UCSD-AML1 (cell line): ENCODE data around the gene B4GALNT4.
"Not testable (repeated sequence)": the region's sequence is repeated elsewhere in the genome, so short reads cannot be mapped to it uniquely, and the experiment has no call there.

Experiments
- DNase-seq: peaks from one replicate; lab custom pipeline; 2025; ENCODE audit not compliant: unreplicated experiment; lab: John Stamatoyannopoulos, UW

The B4GALNT4 gene

DNA sequence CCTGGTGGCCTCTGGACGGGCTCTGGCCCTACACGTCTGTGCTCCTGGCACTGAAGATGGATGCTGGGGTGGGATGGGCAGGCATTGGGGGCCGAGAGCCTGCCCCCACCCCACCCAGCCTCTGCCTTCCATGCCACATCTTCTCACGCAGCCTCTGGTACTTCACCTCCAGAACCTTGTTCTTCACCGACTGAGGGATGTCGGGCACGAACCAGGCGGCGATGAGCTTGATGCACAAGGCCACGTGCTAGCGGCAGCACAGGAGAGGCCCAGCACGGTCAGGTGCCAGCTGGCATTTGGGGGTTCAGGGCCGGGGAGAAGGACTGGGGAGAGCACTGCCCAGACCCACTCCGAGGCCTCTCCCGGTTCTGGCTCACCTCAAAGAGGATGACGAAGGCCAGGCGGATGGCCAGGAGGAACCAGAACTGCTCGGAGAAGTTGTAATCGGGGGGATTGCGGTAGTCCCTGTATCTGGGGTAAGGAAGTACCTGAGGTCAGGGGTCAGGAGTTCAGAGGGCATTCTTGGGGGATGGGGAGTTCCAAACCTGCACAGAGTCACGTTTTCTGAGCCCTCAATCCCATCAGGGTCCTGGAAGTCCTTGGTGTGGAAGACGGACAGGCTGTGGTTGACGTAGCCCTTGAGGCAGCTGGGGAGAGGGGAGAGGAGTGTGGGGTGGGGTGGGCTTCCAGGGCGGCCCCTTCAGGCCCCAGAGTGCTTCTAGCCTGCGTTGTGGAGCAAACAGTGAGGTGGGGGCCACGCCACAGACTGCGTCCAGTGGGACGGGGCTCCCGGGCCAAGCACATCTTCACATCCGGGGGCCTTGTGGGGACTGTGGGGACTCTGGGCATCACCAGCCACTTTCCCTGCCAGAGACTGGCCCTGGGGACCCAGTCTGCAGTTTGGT lies 49.3 kb downstream of the B4GALNT4 start:
- no peak for DNase-seq

DNA sequence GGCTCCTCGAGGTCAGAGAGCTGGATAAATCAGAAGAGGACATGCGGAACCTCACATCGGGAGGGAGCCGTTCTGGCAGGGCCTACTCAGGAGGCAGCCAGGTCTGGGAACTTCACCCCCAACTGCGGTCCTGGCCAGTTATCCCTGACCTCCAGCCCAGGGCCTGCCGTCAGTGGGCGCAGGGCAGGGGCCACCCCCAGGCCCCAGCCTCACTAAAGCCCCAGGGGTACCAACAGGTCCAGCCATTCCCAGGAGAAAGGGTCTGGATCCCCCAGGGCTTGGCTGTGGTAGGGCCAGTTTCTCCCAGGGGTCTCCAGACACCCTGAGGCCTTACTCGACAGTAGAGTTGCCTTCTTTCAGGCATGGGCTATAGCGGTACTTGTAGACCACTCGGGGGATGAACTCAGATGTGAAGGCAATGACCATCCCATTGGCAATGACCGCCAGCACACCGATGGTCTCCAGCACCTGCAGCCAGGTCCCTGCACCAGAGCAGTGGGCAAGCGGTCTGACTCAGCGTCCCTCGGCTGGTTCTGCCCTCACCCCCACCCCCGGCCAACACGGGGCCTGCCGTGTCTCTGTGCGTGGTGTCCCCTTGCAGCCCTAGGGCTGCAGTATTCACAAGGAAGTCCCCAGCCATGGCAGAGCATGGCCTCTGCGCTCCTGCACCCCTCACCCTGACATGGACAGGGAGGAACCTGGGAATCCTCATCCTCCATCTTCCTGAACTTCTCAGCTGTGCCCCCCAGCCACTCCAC lies 50.1 kb downstream of the B4GALNT4 start:
- no peak for DNase-seq

- no peak for DNase-seq
Observed at GRCh38 chr11:420054-420910, 51.0 kb downstream of the B4GALNT4 start.

DNA sequence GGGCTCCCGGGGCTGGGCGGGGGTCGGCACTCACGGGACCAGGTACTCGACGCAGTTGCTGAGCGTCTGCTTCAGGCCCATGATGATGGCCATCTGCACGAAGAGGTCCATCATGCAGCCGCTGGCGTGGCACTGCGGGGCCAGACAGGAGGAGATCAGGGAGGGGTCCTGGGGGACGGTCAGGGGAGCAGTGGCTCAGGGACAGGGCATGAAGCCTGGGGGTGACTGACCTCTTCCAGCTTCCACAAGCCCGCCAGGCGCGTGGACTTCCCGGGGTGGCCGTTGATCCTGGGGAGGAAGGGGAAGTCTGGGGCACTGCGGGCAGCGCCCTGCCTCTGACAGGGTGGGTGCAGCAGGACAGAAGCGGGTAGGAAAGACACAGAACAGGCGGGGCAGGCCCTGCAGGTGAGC lies 51.6 kb downstream of the B4GALNT4 start:
- no peak for DNase-seq

DNA sequence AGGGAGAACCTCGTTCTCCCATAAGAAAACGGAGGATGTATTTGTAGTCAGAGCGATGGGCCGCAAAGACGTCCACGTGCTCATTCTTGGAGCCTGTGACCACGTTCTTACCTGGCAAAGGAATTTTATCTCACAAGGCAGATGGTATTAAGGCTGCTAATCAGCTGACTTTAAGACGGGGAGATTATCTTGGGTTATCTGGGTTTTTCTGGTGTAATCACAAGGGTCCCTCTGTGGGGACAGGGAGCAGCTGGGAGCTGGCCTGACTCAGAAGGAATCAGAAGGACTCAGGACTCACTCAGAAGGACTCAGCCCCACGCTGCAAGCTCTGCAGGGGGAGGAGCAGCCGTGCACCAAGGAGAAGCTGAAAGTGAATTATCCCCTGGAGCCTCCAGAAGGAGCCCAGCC lies 53.0 kb downstream of the B4GALNT4 start:
- no peak for DNase-seq

- DNase-seq: no peak
Observed at GRCh38 chr11:424232-424631, 54.9 kb downstream of the B4GALNT4 start.

GRCh38 chr11:424766-425165 lies 55.5 kb downstream of the B4GALNT4 start:
- not testable (repeated sequence) for DNase-seq

- DNase-seq: no peak
Observed at GRCh38 chr11:425301-425700, 56.0 kb downstream of the B4GALNT4 start.

DNA sequence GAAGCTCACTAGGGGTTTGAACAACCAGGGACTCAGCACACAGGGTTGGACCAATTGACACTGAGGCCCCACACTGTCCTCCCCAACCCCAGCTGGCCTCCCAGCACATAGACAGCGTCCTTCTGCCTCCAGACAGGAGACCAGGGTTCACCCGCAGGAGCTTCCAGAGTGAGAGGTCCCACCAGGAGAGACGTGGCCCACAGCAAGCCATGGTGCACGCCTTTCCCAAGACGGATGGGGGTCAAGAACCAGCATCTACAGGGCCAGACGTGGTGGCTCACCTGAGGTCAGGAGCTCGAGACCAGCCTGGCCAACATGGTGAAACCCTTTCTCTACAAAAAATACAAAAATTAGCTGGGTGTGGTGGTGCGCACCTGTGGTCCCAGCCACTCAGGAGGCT lies 57.6 kb downstream of the B4GALNT4 start:
- no peak for DNase-seq

GRCh38 chr11:428295-428694 lies 59.0 kb downstream of the B4GALNT4 start:
- DNase-seq: no peak

- no peak for DNase-seq
Observed at GRCh38 chr11:429391-429790, 60.1 kb downstream of the B4GALNT4 start.

DNA sequence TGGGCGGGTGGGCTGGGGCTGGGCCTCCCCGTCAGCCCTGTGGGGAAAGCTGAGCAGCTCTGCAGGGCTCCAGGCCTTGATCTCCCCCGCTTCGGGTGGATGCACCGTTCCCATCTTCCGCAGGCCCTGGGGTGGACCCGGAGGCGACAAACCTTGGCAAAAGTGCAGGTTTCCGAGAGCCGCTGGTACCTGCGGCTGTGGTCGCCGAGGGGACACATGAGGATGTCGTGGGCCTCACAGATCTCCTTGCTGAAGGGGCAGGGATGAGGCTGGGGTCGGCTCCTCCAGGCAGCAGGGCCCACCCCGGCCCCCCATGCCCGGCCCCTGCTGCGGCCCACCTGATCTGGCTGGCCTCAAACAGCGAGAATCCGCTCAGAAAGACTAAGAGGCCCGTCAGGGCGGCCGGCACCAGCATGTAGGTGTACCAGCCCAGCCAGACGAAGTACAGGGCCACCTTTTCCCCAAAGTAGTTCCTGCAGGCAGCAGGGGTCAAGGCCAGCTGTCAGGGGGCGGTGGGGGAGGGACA lies 60.7 kb downstream of the B4GALNT4 start:
- DNase-seq: no peak
